ENCODE results near the gene KRTAP12-3. TPM values are rescaled to one million over a fixed set of nuclear protein-coding genes. Genes with fewer than 3 reads are reported as not detected.

Gene KRTAP12-3
- total and polyA plus RNA-seq, 8 donors = not detected

DNA sequence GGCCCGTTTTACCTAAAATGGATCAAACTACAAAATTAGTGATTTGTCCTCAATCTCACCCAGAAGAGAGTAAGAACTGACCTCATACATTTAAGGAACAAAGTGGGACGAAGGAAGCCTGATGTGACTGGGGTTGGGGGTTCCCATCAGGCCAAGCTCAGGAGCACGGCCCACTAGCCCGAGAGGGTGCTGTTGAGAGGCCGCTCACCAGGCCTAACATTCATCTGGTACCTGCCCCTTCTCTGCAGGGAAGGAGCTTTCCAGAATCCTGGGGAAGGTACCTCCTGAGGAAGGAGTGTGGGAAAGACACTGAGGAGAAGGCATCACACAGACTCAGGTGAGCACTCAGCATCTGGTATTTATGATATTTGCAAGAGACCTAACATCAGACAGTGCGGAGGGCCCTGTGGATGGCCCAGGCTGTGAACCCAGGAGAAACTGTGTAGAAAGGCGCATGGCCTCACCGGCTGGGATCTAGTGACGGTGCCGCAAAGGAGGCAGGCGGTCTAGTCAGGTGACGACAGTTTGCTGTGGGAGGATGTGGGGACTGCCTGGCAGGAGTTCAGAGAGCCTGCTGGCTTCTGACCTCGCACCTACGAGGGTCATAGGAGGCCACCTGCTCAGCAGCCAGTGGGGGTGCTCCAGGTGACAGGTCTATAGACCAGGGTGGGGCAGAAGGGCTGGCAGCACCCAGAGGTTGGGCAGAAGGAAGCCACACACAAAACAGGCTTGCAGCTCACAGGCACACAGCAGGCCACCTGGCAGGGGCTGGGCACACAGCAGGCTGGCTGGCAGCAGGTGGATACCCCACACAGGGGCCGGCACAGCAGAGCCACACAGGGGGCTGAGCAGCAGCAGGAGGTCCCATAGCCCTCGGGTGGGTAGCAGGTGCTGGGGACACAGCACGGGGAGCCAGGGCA, 3.8 kb upstream of the KRTAP12-3 start:
- 61 to 66% methylated on average over 17 of the region's 17 CpGs for WGBS, 2 donors
- no peak for FAIRE-seq
- no peak for DNase-seq
- Histone ChIP-seq H3K9me3 (no peaks in the 10 kb centered on the region), H3K27ac (no peak overlapping the region), H3K4me1 (no peaks in the 10 kb centered on the region), H3K27me3 (peaks cover 0 to 10% (median 0%) of the 10 kb centered on the region in 4 donors), H3K36me3 (no peaks in the 10 kb centered on the region), H3K4me3 (no peak overlapping the region)
- intact Hi-C loops (cut with DNase I) = no loop called here
- TF ChIP-seq, protein P1, sequence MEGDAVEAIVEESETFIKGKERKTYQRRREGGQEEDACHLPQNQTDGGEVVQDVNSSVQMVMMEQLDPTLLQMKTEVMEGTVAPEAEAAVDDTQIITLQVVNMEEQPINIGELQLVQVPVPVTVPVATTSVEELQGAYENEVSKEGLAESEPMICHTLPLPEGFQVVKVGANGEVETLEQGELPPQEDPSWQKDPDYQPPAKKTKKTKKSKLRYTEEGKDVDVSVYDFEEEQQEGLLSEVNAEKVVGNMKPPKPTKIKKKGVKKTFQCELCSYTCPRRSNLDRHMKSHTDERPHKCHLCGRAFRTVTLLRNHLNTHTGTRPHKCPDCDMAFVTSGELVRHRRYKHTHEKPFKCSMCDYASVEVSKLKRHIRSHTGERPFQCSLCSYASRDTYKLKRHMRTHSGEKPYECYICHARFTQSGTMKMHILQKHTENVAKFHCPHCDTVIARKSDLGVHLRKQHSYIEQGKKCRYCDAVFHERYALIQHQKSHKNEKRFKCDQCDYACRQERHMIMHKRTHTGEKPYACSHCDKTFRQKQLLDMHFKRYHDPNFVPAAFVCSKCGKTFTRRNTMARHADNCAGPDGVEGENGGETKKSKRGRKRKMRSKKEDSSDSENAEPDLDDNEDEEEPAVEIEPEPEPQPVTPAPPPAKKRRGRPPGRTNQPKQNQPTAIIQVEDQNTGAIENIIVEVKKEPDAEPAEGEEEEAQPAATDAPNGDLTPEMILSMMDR (IDR thresholded peaks at IDR 0.05) = no peak
- no peak for ATAC-seq

DNA sequence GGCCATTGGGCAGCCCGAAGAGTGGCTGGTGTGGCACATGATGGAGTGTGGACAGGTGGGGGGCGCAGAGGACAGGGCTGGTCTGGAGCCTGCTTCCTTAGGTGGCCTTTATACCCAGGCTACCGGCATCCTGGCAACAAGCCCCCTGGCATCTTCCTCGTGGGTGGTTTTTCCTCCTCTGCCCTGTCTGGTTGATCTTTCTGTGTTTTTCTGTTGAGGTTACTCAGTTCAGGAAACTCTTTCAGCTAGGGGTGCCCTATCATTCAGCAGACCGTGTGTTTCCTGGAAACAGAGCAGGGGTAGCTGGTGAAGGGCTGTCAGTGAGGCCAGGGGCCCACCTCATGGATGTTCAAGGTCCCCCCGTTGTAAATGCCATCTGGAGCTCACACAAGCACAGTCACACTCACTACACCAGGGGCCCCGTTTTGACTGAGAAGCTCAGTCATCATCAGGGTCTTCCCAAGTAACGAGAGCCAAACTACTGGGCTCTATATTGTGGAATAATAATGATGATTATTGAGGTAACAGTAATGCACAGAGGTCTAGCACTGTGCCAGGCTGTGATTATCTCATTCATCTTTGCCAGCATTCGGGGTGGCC, 3.1 kb upstream of the KRTAP12-3 start, which contains the start of gene KRTAP12-4:
Gene KRTAP12-4, minus strand, starts transcription at position 84 of the 600 bp plus-strand sequence. Its CDS starts 45 bp downstream, at position 39.
- 51 to 63% methylated on average over 9 of the region's 9 CpGs for WGBS, 2 donors
- Histone ChIP-seq H3K27me3 (peaks cover 0 to 13% (median 0%) of the 10 kb centered on the region in 4 donors), H3K4me3 (no peak within 1 kb of the TSS), H3K4me1 (no peaks in the 10 kb centered on the region), H3K9me3 (no peaks in the 10 kb centered on the region), H3K27ac (no peak within 1 kb of the TSS), H3K36me3 (no peaks in the 10 kb centered on the region)
- ATAC-seq = no peak
- TF ChIP-seq, protein P1 (IDR thresholded peaks at IDR 0.05) = no peak
- no peak for FAIRE-seq
- no peak for DNase-seq
- intact Hi-C loops (cut with DNase I) = no loop called here

DNA sequence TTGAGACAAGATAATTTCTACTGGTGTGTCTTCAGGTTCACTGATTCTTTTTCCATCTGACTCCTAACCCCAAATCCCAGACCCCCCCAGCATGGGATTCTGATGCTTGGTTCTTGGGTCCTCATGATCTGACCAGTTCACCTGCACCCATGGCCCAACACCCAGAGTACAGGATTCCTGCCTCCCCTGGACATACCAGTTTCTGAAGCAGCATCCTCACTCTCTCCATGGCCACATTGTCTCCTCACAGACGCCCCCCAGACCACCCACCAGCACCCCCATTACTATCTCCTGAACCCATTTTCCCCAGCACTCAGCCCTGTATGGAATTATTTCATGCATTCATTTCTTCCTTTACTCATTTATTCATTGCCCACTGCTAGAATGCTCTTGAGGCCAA, 864 bp upstream of the KRTAP12-3 start:
- no peaks in the 10 kb centered on the region for H3K9me3 ChIP-seq

DNA sequence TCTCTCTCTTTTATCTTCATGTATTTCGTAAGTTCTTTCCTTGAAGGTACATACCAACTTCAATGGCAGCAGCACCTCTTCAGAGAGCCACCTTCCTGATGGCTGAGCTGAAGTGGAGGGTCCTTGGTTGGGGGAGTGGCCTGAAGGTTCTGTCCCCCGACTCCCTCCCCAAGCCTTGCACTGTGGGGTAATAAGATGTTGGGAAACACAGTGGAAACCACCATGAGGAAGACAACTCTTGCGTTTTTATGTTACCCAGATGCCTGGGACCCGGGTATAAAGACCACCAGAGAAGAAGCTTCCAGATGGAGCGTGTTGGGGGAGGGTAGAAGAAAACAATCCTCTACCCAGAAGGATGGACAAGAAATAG, 794 bp downstream of the KRTAP12-3 start:
- 56 to 73% methylated on average over 5 of the region's 5 CpGs for WGBS, 2 donors
- intact Hi-C loops (cut with DNase I) = no loop called here
- Histone ChIP-seq H3K36me3 (no peaks in the 10 kb centered on the region), H3K9me3 (no peaks in the 10 kb centered on the region), H3K27ac (no peak overlapping the region), H3K4me1 (no peaks in the 10 kb centered on the region), H3K27me3 (peaks cover 0 to 15% (median 0%) of the 10 kb centered on the region in 4 donors), H3K4me3 (no peak overlapping the region)
- ATAC-seq (no peak), DNase-seq (no peak), FAIRE-seq (no peak)
- TF ChIP-seq, protein P1 (IDR thresholded peaks at IDR 0.05) = no peak

More for the DNA sequence above, 864 bp upstream of the KRTAP12-3 start:
- 24 to 34% methylated on average over 1 of the region's 1 CpG for WGBS, 2 donors
- no peak for FAIRE-seq
- H3K27me3 ChIP-seq = peaks cover 0 to 15% (median 0%) of the 10 kb centered on the region in 4 donors
- intact Hi-C loops (cut with DNase I) = no loop called here
- no peaks in the 10 kb centered on the region for H3K36me3 ChIP-seq
- no peak for ATAC-seq
- H3K27ac ChIP-seq = no peak overlapping the region
- TF ChIP-seq, protein P1 (IDR thresholded peaks at IDR 0.05) = no peak
- no peak for DNase-seq
- no peak overlapping the region for H3K4me3 ChIP-seq
- H3K4me1 ChIP-seq = no peaks in the 10 kb centered on the region
